Prostate gland (tissue), 2 donors: ENCODE data around the gene OR5AS1. TPM values are rescaled to one million over a fixed set of nuclear protein-coding genes. Genes with fewer than 3 reads are reported as not detected.

ENCODE experiments used
- DNase-seq: peaks from one replicate; pipeline ENCODE4 v3.0.0-alpha.2; 2019; ENCODE audit warnings: low spot score
- H3K27ac ChIP-seq, 2 donors: fragments of 200-600 bp; sonication (generic); 2 replicates each; pipeline ENCODE4 v1.5.1; 2017 to 2019
- H3K27me3 ChIP-seq: fragments of 200-600 bp; sonication (generic); replicated peaks from 2 replicates; pipeline ENCODE4 v1.5.1; 2019; ENCODE audit not compliant: insufficient read depth
- H3K36me3 ChIP-seq, 2 donors: fragments of 200-600 bp; sonication (generic); 1 replicate in 1 of 2; 2 replicates in 1 of 2; pipeline versions ENCODE4 v1.5.1 to v1.8.1; 2017 to 2019
- H3K4me1 ChIP-seq: fragments of 200-600 bp; sonication (generic); replicated peaks from 2 replicates; pipeline ENCODE4 v1.5.1; 2019
- H3K4me3 ChIP-seq, 2 donors: fragments of 200-600 bp; sonication (generic); 2 replicates each; pipeline ENCODE4 v1.5.1; 2017 to 2019
- H3K9me3 ChIP-seq: fragments of 200-600 bp; sonication (generic); 2 replicates; pipeline ENCODE4 v1.5.1; 2017
- CTCF ChIP-seq, 4 experiments: fragments of 200-600 bp in 2 of 4; fragments of 450-650 bp in 2 of 4; sonication (generic) in 2 of 4; IDR thresholded peaks; 1 replicate in 3 of 4; 2 replicates in 1 of 4; pipeline ENCODE4 v1.5.1; 2016 to 2019; ENCODE audit warnings: antibody characterized with exemption in 4 of 4, mild to moderate bottlenecking in 2 of 4, moderate library complexity in 2 of 4
- POLR2A ChIP-seq: fragments of 450-650 bp; IDR thresholded peaks from one replicate; pipeline ENCODE4 v1.6.1; 2016; ENCODE audit warnings: antibody characterized with exemption, mild to moderate bottlenecking
- POLR2AphosphoS5 ChIP-seq: sonication (generic); formaldehyde crosslinking; IDR thresholded peaks from one replicate; pipeline ENCODE4 v1.6.1; 2017; ENCODE audit warnings: antibody characterized with exemption
- WGBS: methylation state at CpG from one replicate; pipeline ENCODE4 v1.1.5; 2018; 5-methylcytosine and 5-hydroxymethylcytosine counted together
- intact Hi-C: fragments of 100-400 bp; cut with DNase I; formaldehyde crosslinking; loops from one replicate; pipeline ENCODE4 v1.14.2; 2022
- total RNA-seq, 2 donors: library from RNA; depleted of rRNA; stranded (reverse); fragments of >200 nt; gene quantifications; one replicate each; pipeline ENCODE4 v1.1.0, GENCODE V29; 2016

The OR5AS1 gene
- total RNA-seq: not detected

- intact Hi-C loops: no loop called here
- Histone ChIP-seq H3K27ac (no peak within 1 kb of the TSS), H3K4me1 (no peaks in the 10 kb centered on the region), H3K9me3 (no peaks in the 10 kb centered on the region), H3K36me3 (no peaks in the 10 kb centered on the region), H3K4me3 (no peak within 1 kb of the TSS), H3K27me3 (no peaks in the 10 kb centered on the region)
- DNase-seq: no peak
- TF ChIP-seq CTCF (IDR thresholded peaks at IDR 0.05): no peak
- TF ChIP-seq POLR2AphosphoS5: no peak
- no peak for TF ChIP-seq POLR2A
Observed at GRCh38 chr11:56027354-56027753, at the start of gene OR5AS1. OR5AS1 (plus strand) TSS chr11:56027654; CDS start chr11:56030419, 2,765 bp downstream.

GRCh38 chr11:55994525-55994924, 32.9 kb upstream of the OR5AS1 start, which contains the start of gene OR5F1:
OR5F1 (minus strand) TSS chr11:55994625; CDS start chr11:55994625, 0 bp downstream.
- Histone ChIP-seq H3K27ac (no peak within 1 kb of the TSS), H3K9me3 (no peaks in the 10 kb centered on the region), H3K27me3 (no peaks in the 10 kb centered on the region), H3K4me3 (no peak within 1 kb of the TSS), H3K36me3 (no peaks in the 10 kb centered on the region), H3K4me1 (no peaks in the 10 kb centered on the region)
- DNase-seq: no peak
- TF ChIP-seq POLR2A (no peak), CTCF (IDR thresholded peaks at IDR 0.05) (no peak), POLR2AphosphoS5 (no peak)
- WGBS: 74% methylated on average over 2 of the region's 2 CpGs
- intact Hi-C loops: no loop called here

- no peaks in the 10 kb centered on the region for H3K36me3 ChIP-seq
- no peak overlapping the region for H3K4me3 ChIP-seq
- no peaks in the 10 kb centered on the region for H3K27me3 ChIP-seq
- H3K4me1 ChIP-seq: no peaks in the 10 kb centered on the region
- H3K27ac ChIP-seq: no peak overlapping the region
- DNase-seq: no peak
- no peaks in the 10 kb centered on the region for H3K9me3 ChIP-seq
- no peak for TF ChIP-seq CTCF (IDR thresholded peaks at IDR 0.05)
- no peak for TF ChIP-seq POLR2AphosphoS5
- TF ChIP-seq POLR2A: no peak
- intact Hi-C loops: no loop called here
Observed at GRCh38 chr11:56010716-56011115, 16.7 kb upstream of the OR5AS1 start.

GRCh38 chr11:56013805-56014204, 13.6 kb upstream of the OR5AS1 start:
- TF ChIP-seq POLR2A (no peak), POLR2AphosphoS5 (no peak), CTCF (IDR thresholded peaks at IDR 0.05) (no peak)
- no peaks in the 10 kb centered on the region for H3K36me3 ChIP-seq
- no peaks in the 10 kb centered on the region for H3K9me3 ChIP-seq
- H3K4me3 ChIP-seq: no peak overlapping the region
- H3K4me1 ChIP-seq: no peaks in the 10 kb centered on the region
- no peak overlapping the region for H3K27ac ChIP-seq
- intact Hi-C loops: no loop called here
- WGBS: 45% methylated on average over 2 of the region's 2 CpGs
- DNase-seq: no peak
- H3K27me3 ChIP-seq: no peaks in the 10 kb centered on the region

- Histone ChIP-seq H3K4me1 (no peaks in the 10 kb centered on the region), H3K36me3 (no peaks in the 10 kb centered on the region), H3K4me3 (no peak overlapping the region), H3K9me3 (no peaks in the 10 kb centered on the region), H3K27me3 (no peaks in the 10 kb centered on the region), H3K27ac (no peak overlapping the region)
- TF ChIP-seq POLR2AphosphoS5 (no peak), CTCF (IDR thresholded peaks at IDR 0.05) (no peak), POLR2A (no peak)
- intact Hi-C loops: no loop called here
- DNase-seq: no peak
- 65% methylated on average over 1 of the region's 1 CpG for WGBS
Observed at GRCh38 chr11:56045538-56045937, 18.1 kb downstream of the OR5AS1 start.
